Measurements from ENCODE around the gene CHCT1. TPM values are rescaled to one million over a fixed set of nuclear protein-coding genes. Genes with fewer than 3 reads are reported as not detected.

CHCT1 gene
- total and polyA plus RNA-seq, 2 donors (not counting 1 experiment from before 2014, with no cell fraction given) = not detected

GRCh38 chr17:60386147-60387058 is 35.9 kb upstream of the CHCT1 start:
- TF ChIP-seq CTCF (conservative IDR thresholded peaks at IDR 0.05 in 1 of 2, IDR thresholded peaks at IDR 0.05 in 1 of 2; ENCODE audit: low read depth in 1 of 2, low read length in 2 of 2) (no peak), EZH2 (IDR thresholded peaks at IDR 0.05; ENCODE audit: low read length, missing control alignments) (no peak)
- Histone ChIP-seq H3K27me3 (ENCODE audit: control insufficient read depth, insufficient read depth, low read length) (no peaks in the 10 kb centered on the region), H3K4me1 (ENCODE audit: control insufficient read depth, extremely low read depth, insufficient read depth, low read length) (peaks cover 4% of the 10 kb centered on the region), H3K79me2 (ENCODE audit: control insufficient read depth, insufficient read depth, low read length) (peaks cover 92% of the 10 kb centered on the region), H3K9ac (ENCODE audit: insufficient read depth, low read length) (no peak overlapping the region), H3K36me3 (ENCODE audit: control insufficient read depth, insufficient read depth, low read length) (no peaks in the 10 kb centered on the region), H3K9me3 (ENCODE audit: control insufficient read depth, insufficient read depth, low read depth, low read length) (no peaks in the 10 kb centered on the region), H3K4me2 (ENCODE audit: extremely low read depth, insufficient read depth, low read length) (peak overlapping the region; percentile 41), H2AFZ (ENCODE audit: low read length) (no peak overlapping the region), H3K4me3 (replicated peaks in 1 of 4; ENCODE audit: control extremely low read depth in 1 of 4, insufficient read depth in 1 of 4, low read depth in 3 of 4, low read length in 4 of 4) (no peak overlapping the region), H4K20me1 (ENCODE audit: control insufficient read depth, extremely low read depth, insufficient read depth, low read length) (peaks cover 4% of the 10 kb centered on the region), H3K27ac (ENCODE audit: insufficient read depth, low read length) (no peak overlapping the region)
- no peak for DNase-seq (ENCODE audit: low read depth in 2 of 2)

GRCh38 chr17:60387666-60388065 is 34.6 kb upstream of the CHCT1 start:
- Histone ChIP-seq H4K20me1 (ENCODE audit: control insufficient read depth, extremely low read depth, insufficient read depth, low read length) (peaks cover 4% of the 10 kb centered on the region), H3K36me3 (ENCODE audit: control insufficient read depth, insufficient read depth, low read length) (no peaks in the 10 kb centered on the region), H3K79me2 (ENCODE audit: control insufficient read depth, insufficient read depth, low read length) (peaks cover 86% of the 10 kb centered on the region), H3K4me2 (ENCODE audit: extremely low read depth, insufficient read depth, low read length) (peak overlapping the region; percentile 18), H3K4me3 (replicated peaks in 1 of 4; ENCODE audit: control extremely low read depth in 1 of 4, insufficient read depth in 1 of 4, low read depth in 3 of 4, low read length in 4 of 4) (peak overlapping the region in 2 of 4 experiments; percentile 24 to 36), H3K27ac (ENCODE audit: insufficient read depth, low read length) (no peak overlapping the region), H3K4me1 (ENCODE audit: control insufficient read depth, extremely low read depth, insufficient read depth, low read length) (peaks cover 4% of the 10 kb centered on the region), H3K9ac (ENCODE audit: insufficient read depth, low read length) (no peak overlapping the region), H2AFZ (ENCODE audit: low read length) (no peak overlapping the region), H3K9me3 (ENCODE audit: control insufficient read depth, insufficient read depth, low read depth, low read length) (no peaks in the 10 kb centered on the region), H3K27me3 (ENCODE audit: control insufficient read depth, insufficient read depth, low read length) (no peaks in the 10 kb centered on the region)
- TF ChIP-seq EZH2 (IDR thresholded peaks at IDR 0.05; ENCODE audit: low read length, missing control alignments) (no peak), CTCF (conservative IDR thresholded peaks at IDR 0.05 in 1 of 2, IDR thresholded peaks at IDR 0.05 in 1 of 2; ENCODE audit: low read depth in 1 of 2, low read length in 2 of 2) (no peak)
- no peak for DNase-seq (ENCODE audit: low read depth in 2 of 2)

- Histone ChIP-seq H3K27ac (ENCODE audit: insufficient read depth, low read length) (no peak overlapping the region), H3K9me3 (ENCODE audit: control insufficient read depth, insufficient read depth, low read depth, low read length) (no peaks in the 10 kb centered on the region), H4K20me1 (ENCODE audit: control insufficient read depth, extremely low read depth, insufficient read depth, low read length) (peaks cover 4% of the 10 kb centered on the region), H3K4me1 (ENCODE audit: control insufficient read depth, extremely low read depth, insufficient read depth, low read length) (peaks cover 4% of the 10 kb centered on the region), H3K4me2 (ENCODE audit: extremely low read depth, insufficient read depth, low read length) (peak overlapping the region; percentile 18), H3K27me3 (ENCODE audit: control insufficient read depth, insufficient read depth, low read length) (no peaks in the 10 kb centered on the region), H3K9ac (ENCODE audit: insufficient read depth, low read length) (no peak overlapping the region), H2AFZ (ENCODE audit: low read length) (no peak overlapping the region), H3K79me2 (ENCODE audit: control insufficient read depth, insufficient read depth, low read length) (peaks cover 76% of the 10 kb centered on the region), H3K36me3 (ENCODE audit: control insufficient read depth, insufficient read depth, low read length) (no peaks in the 10 kb centered on the region), H3K4me3 (replicated peaks in 1 of 4; ENCODE audit: control extremely low read depth in 1 of 4, insufficient read depth in 1 of 4, low read depth in 3 of 4, low read length in 4 of 4) (peak overlapping the region in 2 of 4 experiments; percentile 36 to 37)
- no peak for DNase-seq (ENCODE audit: low read depth in 2 of 2)
- no peak for TF ChIP-seq EZH2 (IDR thresholded peaks at IDR 0.05; ENCODE audit: low read length, missing control alignments)
- no peak for TF ChIP-seq CTCF (conservative IDR thresholded peaks at IDR 0.05 in 1 of 2, IDR thresholded peaks at IDR 0.05 in 1 of 2; ENCODE audit: low read depth in 1 of 2, low read length in 2 of 2)
Observed at GRCh38 chr17:60388742-60389141, 33.5 kb upstream of the CHCT1 start.

All from fibroblast of lung (primary cell).